Inflammatory macrophage treated with lipopolysaccharide for 4 hours (primary cell): Measurements from ENCODE around the gene CES4A.
"Not testable (repeated sequence)": the region's sequence is repeated elsewhere in the genome, so short reads cannot be mapped to it uniquely, and the experiment has no call there.

ENCODE experiments used
- DNase-seq: peaks from one replicate; pipeline ENCODE4 v3.0.0-alpha.2; 2020

The CES4A gene

DNA sequence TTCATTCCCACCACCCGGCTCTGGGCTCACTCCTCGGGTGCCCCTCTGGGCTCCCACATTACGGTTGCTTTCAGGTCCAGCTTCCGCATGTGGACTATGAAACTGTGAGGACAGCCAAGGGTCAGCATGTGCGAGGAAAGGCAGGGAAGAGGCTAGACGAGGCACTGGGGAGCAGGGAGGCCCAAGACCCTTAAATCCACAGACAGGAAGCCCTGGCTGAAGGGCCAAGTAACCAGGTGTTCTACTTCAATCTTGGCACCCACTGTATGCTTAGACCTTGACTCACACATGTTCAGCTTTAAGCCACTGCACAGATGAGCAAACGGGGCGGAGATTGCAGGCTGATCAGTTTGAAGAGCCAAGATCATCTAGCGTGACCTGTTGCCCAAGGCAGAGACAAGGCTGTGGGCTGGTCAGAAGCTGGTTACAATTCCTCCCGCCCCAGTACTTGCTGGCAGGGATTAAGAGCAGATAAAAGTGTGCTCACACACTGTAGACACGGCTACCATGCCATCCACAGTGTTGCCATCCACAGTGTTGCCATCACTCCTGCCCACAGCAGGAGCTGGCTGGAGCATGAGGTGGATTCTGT, at the start of gene CES4A:
CES4A (plus strand) TSS at position 393 of the 592 bp plus-strand sequence; CDS start at position 577, 184 bp downstream.
- DNase-seq = no peak

DNA sequence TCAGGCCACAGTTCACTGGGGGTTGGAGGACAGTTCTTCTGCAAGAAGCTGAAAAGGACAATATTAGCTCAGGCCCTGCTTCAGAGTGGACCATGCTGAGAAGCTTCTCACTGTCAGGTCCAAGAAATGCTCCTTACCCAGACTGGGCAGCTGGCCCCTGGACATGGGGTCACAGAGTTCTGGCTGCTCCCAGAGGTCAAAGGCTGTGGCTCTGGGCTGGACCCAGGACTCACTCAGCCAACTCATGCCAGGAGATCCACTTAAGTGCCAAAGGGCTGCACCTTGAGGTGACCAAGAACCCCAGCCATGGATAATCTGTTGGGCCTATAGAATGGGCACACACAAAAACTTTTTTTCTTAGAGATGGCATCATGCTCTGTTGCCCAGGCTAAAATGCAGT, 49.0 kb upstream of the CES4A start:
- DNase-seq = no peak

DNA sequence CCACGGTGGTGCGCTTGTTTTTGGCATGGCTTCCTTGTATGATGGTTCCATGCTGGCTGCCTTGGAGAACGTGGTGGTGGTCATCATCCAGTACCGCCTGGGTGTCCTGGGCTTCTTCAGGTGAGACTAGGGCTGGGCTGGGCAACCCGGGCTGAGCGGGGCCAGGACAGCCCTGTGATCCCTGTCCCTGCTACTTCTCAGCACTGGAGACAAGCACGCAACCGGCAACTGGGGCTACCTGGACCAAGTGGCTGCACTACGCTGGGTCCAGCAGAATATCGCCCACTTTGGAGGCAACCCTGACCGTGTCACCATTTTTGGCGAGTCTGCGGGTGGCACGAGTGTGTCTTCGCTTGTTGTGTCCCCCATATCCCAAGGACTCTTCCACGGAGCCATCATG, 48.2 kb upstream of the CES4A start:
- no peak for DNase-seq

DNA sequence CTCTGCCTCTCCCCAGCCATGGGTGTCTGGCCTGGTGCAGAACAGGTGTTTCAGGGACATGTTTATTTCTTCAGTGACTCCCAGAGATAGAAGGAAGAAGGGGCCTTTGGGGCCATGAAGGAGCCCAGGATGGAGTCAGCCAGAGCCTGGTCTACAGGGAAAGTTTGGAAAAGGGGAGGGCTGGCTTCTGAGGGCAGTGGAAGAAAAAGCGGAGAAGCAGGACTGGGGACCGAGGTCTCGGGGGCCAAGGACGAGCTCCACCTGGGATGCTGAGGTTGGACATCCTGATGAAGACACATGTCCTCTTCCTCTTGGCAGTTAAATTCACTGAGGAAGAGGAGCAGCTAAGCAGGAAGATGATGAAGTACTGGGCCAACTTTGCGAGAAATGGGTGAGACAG, 45.4 kb upstream of the CES4A start:
- no peak for DNase-seq

DNA sequence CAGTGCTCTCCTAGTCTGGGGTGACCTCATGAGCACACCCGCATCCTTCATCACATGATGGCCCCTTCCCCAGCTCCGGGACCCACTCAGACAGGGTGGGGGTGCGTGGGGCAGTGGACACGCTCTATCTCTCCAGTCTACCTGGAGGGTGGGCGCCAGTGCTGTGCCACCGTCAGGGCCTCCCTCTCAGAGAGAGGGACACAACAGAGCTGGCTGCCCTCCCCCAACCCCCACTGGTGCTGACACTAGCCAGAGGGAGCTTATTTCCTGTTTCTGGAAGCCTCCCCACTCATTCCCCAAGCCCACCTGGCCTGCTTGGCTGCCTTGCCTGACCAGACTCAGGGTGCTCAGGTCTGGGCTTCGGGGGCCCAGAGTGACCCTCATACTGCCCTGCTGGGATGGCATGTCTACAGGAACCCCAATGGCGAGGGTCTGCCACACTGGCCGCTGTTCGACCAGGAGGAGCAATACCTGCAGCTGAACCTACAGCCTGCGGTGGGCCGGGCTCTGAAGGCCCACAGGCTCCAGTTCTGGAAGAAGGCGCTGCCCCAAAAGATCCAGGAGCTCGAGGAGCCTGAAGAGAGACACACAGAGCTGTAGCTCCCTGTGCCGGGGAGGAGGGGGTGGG, 44.8 kb upstream of the CES4A start:
- DNase-seq = no peak

DNA sequence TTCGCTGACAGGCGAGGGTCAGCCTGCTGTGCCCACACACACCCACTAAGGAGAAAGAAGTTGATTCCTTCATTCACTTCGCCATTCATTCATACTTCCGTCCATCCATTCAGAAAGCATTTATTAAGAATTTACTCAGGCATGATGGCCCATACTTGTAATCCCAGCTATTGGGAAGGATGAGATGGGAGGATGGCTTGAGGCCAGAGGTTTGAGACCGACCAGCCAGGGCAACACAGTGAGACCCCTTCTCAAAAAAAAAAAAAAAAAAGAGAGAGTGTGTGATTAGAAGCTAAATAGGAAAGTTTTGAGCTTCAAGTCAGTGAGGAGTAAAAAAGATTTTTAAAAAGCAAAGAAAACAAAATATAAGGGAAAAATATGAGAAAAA, 44.3 kb upstream of the CES4A start:
- DNase-seq = no peak

DNA sequence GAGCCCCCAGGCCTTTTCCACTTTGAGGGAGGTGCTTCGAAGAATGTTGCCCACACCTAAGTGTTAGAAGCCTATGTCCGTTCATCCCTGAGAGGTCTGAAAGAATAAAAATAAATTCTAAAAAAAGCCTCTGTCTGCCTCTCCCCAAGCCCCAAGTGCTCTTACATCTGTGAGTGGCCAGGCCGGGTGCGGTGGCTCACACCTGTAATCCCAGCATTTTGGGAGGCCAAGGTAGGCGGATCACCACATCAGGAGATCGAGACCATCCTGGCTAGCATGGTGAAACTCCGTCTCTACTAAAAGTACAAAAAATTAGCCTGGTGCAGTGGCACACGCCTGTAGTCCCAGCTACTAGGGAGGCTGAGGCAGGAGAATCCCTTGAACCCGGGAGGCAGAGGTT, 43.4 kb upstream of the CES4A start:
- not testable (repeated sequence) for DNase-seq

DNA sequence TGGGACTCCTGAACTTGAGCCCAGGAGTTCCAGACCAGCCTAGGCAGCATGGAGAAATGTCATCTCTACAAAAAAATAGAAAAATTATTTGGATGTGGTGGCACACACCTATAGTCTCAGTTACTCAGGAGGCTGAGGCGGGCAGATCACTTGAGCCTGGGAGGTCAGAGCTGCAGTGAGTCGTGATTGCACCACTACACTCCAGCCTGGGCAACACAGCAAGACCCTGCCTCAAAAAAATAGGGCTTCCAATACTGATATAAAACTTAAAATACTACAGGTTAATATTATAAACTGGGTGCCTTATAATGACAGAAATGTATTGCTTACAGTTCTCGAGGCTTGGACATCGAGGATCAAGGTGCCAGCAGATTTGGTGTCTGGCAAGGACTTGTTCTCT, 42.5 kb upstream of the CES4A start:
- DNase-seq = no peak

DNA sequence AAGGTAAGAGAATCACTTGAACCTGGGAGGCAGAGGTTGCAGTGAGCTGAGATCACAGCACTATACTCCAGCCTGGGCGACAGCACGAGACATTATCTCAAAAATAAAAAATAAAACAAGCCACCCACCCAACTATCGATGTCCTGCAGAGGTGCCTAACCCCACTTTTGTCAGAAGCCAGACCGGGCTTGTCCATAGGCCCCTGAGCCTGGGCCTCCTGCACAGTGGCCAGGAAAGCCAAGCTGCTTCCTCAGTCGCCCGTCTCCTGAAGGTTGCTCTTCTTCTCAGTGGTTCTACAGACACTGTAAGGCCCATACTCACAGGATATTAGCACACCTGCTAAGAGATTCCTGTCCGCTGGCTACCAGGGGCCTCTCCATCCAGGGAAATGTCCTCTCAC, 41.8 kb upstream of the CES4A start:
- DNase-seq = no peak

DNA sequence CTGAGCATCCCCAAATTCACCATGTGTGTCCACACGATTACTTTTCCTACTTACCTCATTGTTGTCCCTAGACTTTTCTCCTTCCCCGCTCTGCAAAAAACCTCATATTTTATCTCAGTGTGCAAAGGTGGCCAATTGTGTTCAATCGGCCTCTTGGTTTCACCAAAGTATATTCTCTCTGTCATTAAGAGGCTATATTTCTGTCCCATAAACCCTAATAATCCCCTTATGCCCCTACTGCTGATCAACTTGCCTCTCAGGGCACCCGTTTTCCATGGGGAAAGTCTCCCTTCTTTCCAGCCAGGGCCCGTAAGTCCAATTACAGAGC, 41.5 kb upstream of the CES4A start:
- no peak for DNase-seq

DNA sequence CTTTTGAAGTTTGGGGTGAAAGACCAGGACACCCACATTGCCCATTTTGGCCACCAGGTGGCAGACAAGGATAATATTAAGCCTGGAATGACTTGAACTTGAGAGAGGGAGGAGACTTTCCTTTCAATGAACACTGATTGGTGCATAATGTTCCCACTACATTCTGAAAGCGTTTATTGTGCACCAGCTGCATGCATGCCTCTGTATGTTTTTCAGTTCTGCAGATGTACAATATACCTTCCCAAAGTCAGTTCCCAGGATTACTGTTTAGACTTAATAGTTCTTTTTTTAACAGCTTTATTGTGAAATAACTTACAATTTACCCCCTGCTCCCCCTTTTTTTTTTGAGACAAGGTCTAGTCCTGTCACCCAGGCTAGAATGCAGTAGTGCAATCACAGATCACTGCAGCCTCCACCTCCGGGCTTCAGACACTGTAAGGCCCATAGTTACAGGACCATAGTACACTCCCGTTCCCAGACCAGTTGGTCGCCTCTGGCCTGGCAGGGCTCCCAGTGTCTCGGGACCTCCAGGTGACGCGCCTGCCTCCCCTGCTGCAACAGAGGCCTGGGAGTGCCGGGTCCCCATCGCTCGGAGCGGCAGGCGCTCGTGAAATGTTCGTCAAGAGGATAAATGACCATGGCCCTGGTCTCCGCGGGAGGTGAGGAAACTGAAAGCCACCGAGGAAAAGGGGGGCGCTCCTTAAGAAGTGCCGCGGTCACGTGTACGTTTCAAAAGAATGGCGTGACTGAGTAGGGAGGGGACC, 40.9 kb upstream of the CES4A start:
- DNase-seq = peak; percentile 84

DNA sequence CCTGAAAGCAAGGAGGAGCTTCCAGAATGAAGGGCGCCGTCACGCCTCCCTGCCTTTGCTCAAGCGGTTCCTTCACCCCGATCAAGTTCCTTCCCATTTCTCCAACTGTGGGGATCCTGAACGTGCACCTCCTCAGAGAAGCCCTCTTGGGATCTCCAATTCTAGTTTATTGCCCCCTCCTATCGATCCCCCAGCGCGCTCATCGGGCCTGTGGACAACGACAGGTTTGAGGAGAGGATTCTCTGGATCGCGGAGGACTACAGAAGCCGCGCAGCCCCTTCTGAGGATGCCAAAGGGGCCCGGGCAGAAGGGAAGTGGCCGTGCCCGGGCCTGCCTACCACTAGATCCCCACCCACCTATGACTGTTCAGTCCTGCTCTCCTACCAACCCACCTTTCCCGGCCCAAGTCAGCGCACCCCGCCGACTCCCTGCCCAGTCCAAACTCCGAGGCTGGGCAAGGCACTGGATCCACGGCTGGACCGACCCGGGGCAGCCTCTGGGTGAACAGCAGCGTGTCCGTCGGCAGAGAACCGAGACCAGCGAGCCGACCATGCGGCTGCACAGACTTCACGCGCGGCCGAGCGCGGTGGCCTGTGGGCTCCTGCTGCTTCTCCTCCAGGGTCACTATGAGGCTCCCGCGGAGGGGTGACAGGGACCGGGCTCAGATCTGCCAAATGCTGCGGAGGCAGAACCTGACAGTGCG, 40.1 kb upstream of the CES4A start:
- peak; percentile 8 for DNase-seq

DNA sequence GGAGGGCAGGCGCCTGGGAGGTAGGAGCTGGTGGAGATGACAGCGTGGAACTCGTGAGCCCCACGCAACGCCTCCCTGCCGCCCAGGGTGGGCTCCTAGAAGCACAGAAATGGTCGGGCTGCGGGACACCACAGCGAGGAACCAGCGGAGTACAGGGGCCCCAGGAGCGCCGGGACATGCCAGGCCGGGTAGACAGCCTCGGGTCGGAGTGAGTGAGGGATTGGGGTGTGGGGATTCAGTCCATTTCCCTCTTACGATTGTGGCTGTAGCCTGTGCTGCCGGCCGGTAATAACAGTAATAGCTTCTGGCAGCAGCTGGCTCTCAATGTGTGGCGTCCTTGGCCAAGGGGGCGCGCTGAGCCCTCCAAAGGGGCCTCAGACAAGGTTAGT, 39.6 kb upstream of the CES4A start:
- no peak for DNase-seq

DNA sequence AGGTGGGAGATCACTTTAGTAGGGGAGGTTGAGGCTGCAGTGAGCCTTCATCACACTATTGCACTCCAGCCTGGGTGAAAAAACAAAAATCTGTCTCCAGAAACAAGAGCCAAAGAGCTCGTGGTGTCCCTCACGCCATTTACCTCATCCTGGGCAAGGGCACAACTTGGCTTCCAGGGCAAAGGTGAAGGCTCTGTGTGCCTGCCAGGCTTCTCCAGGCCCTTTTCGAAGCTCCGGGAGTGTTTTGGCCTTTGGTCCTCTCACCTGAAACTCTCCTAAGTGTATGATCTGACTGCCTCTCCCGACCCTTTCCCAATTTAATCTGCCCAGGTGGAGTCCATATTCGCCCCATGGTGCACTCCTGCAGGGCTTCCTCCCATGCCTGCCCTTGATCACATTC, 38.9 kb upstream of the CES4A start:
- no peak for DNase-seq

DNA sequence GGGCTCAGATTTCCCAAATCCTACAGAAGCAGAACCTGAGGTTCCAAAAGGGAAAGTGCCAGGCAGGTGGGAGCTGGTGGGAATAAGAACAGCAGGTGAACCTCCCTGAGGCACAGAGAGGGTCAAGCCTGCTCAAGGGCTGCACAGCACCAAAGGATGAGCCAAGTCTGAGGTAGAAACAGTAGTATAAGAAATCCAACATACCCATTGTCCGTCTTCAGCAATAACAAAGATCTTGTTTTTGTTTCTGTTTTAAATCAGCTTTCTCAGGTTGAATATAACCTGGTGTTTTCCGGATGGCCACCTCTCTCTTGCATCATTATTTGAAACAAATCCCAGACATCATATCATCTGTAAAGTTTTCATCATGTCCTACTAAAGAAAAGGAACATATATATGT, 38.0 kb upstream of the CES4A start:
- DNase-seq = no peak

DNA sequence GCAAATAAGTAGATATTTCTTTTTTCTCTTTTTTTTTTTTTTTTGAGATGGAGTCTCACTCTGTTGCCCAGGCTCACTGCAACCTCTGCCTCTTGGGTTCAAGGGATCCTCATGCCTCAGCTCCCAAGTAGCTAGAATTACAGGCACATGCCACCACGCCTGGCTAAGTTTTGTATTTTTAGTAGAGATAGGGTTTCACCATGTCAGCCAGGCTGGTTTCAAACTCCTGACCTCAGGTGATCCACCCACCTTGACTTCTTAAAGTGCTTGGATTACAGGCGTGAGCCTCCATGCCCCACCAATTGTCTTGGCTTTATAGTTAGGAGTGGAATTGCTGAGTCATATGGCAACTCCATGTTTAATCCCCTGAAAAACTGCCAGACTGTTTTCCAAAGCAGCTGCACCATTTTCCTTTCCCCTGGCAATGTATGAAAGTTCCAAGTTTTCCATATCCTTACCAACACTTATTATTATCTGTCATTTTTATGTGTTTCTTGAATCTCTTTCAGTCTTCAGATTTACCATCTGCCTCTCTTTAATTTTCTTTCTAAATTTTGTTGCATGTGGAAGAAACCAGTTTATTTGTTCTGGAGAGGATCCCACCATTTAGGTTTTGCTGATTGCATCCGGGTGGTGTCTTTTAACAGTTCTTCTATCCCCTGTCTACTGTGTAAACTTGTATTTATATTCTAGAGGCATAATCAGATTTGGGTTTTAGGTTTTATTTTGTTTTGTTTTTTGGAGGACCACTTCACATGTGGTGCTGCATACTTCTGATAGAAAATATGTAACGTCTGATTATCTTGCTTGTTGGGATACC, 37.2 kb upstream of the CES4A start:
- no peak for DNase-seq

DNA sequence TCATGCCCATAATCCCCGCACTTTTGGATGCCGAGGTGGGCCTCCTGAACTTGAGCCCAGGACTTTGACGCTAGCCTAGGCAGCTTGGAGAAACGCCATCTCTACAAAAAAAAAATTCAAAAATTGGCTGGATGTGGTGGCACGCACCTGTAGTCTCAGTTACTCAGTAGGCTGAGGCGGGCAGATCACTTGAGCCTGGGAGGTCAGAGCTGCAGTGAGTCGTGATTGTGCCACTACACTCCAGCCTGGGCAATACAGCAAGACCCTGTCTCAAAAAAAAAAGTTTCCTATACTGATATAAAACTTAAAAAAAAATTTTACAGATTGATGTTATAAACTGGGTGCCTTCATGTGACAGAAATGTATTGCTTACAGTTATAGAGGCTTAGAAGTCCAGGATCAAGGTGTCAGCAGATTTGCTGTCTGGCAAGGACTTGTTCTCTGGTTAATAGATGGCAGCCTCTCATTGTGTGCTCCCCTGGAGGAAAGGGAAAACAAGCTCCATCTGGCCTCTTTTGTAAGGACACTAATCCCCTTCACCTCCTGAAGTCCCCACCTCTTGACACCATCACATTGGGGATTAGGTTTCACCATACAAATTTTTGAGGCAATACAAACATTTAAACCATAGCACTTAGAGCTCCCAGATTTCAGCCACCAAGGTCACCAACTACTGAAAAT, 35.8 kb upstream of the CES4A start:
- DNase-seq = no peak

DNA sequence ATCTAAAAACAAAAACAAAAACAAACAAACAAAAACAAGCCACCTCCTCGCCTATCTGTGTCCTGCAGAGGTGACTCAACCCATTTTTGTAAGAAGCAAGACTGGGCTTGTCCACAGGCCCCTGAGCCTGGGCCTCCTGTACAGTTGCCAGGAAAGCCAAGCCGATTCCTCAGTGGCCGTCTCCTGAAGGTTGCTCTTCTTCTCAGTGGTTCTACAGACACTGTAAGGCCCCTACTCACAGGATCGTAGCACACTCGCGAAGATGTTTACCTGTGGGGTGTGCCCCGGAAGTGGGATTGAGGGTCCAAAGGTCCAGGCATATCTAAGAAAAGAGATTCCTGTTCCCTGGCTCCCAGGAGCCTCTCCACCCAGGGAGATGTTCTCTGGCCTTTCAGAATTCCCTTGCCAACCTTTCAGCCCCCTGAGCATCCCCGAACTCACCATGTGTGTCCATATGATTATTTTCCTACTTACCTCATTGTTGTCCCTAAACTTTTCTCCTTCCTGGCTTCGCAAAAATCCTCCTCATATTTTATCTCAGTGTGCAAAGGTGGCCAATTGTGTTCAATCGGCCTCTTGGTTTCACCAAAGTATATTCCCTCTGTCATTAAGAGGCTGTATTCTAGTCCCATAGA, 34.8 kb upstream of the CES4A start:
- DNase-seq = no peak

DNA sequence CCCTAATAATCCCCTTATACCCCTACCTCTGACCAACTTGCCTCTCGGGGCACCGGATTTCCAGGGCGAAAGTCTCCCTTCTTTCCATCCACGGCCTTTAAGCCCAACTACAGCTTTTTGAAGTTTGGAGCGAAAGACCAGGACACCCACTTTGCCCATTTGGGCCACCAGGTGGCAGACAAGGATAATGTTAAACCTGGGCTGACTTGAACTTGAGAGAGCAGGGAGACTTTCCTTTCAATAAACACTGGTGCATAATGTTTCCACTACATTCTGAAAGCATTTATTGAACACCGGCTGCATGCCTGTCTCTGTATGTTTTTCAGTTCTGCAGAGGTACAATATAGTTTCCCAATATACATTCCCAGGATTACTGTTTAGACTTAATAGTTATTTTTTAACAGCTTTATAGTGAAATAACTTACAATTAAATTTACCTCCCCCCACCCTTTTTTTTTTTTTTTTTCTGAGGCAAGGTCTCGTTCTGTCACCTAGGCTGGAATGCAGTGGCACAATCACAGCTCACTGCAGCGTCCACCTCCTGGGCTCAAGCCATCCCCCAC, 34.2 kb upstream of the CES4A start:
- peak; percentile 71 for DNase-seq

DNA sequence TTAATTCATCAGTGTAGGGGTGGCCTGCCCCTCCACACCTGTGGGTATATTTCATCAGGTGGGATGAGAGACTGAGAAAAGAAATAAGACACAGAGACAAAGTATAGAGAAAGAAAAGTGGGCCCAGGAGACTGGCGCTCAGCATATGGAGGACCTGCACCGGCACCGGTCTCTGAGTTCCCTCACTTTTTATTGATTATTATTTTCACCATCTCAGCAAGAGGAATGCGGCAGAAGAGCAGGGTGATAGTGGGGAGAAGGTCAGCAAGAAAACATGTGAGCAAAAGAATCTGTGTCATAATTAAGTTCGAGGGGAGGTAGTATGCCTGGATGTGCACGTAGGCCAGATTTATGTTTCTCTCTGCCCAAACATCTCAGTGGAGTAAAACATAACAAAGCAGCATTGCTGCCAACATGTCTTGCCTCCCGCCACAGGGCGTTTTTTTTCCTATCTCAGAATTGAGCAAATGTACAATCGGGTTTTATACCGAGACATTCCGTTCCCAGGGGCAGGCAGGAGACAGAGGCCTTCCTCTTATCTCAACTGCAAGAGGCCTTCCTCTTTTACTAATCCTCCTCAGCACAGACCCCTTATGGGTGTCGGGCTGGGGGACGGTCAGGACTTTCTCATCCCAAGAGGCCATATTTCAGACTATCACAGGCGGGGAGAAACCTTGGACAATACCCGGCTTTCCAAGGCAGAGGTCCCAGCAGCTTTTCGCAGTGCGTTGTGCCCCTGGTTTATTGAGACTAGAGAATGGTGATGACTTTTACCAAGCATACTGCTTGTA, 32.8 kb upstream of the CES4A start:
- not testable (repeated sequence) for DNase-seq

DNA sequence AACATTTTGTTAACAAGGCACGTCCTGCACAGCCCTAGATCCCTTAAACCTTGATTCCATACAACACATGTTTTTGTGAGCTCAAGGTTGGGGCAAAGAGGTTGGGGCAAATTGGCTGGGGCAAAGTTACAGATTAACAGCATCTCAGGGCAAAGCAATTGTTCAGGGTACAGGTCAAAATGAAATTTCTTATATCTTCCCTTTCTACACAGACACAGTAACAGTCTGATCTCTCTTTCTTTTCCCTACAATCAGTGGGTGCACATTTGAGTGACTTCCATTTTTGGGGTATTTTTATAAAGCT, 32.3 kb upstream of the CES4A start:
- DNase-seq = not testable (repeated sequence)
